HepG2 (cell line): Measurements from ENCODE around the gene TTPAL. TPM values are rescaled to one million over a fixed set of nuclear protein-coding genes. Genes with fewer than 3 reads are reported as not detected.
A peak's percentile ranks its signal among the peaks of the same experiment; 100 is the strongest.

Experiments used
- DR1 ChIP-seq: sonication (generic); formaldehyde crosslinking; IDR thresholded peaks from 2 replicates; pipeline ENCODE4 v1.8.0; 2021; ENCODE audit warnings: mild to moderate bottlenecking, missing genetic modification reagents, inconsistent platforms
- E2F1 ChIP-seq: sonication (generic); formaldehyde crosslinking; IDR thresholded peaks from 2 replicates; pipeline ENCODE4 v1.5.0; 2020; ENCODE audit warnings: missing genetic modification reagents
- ELK4 ChIP-seq: sonication (generic); formaldehyde crosslinking; IDR thresholded peaks from 2 replicates; pipeline ENCODE4 v1.9.0; 2021; ENCODE audit warnings: missing genetic modification reagents, borderline replicate concordance
- IRF2 ChIP-seq: IDR thresholded peaks from 2 replicates; pipeline ENCODE4 v1.6.1; 2018; ENCODE audit warnings: missing genetic modification reagents, missing compliant biosample characterization
- KDM2A ChIP-seq: sonication (generic); formaldehyde crosslinking; IDR thresholded peaks from 2 replicates; pipeline ENCODE4 v1.4.0; 2020; ENCODE audit warnings: low read depth, missing genetic modification reagents, borderline replicate concordance
- KMT2B ChIP-seq: IDR thresholded peaks from 2 replicates; pipeline ENCODE4 v1.6.1; 2016; ENCODE audit warnings: missing genetic modification reagents, missing compliant biosample characterization
- MTERF4 ChIP-seq: sonication (generic); formaldehyde crosslinking; IDR thresholded peaks from 2 replicates; pipeline ENCODE4 v1.8.0; 2023; ENCODE audit warnings: mild to moderate bottlenecking, missing genetic modification reagents
- NONO ChIP-seq, 2 experiments: fragments of 450-650 bp in 1 of 2; sonication (generic) in 1 of 2; formaldehyde crosslinking in 1 of 2; IDR thresholded peaks in 1 of 2; conservative IDR thresholded peaks in 1 of 2; 2 replicates each; pipeline versions ENCODE4 v1.6.1 to v1.8.0; 2017 to 2022; ENCODE audit warnings: mild to moderate bottlenecking in 1 of 2, missing genetic modification reagents in 1 of 2, moderate library complexity in 1 of 2
- NR3C1 ChIP-seq: sonication (generic); formaldehyde crosslinking; IDR thresholded peaks from 2 replicates; pipeline ENCODE4 v1.4.0; 2020; ENCODE audit warnings: missing genetic modification reagents
- POLR2AphosphoS5 ChIP-seq: IDR thresholded peaks from 2 replicates; pipeline ENCODE4 v1.6.1; 2012; ENCODE audit warnings: low read depth, low read length
- RAD21 ChIP-seq: fragments of 450-650 bp; formaldehyde crosslinking; IDR thresholded peaks from 2 replicates; pipeline ENCODE4 v1.5.0; 2020; ENCODE audit warnings: mild to moderate bottlenecking
- RBM22 ChIP-seq: fragments of 200-400 bp; formaldehyde crosslinking; optimal IDR thresholded peaks from 2 replicates; pipeline ENCODE3; 2017; ENCODE audit warnings: mild to moderate bottlenecking, low read length, moderate library complexity
- RFX5 ChIP-seq: IDR thresholded peaks from 2 replicates; pipeline ENCODE4 v1.6.1; 2011; ENCODE audit warnings: low read depth, low read length, improper control_type of control experiment
- SPEN ChIP-seq: sonication (generic); formaldehyde crosslinking; IDR thresholded peaks from 2 replicates; pipeline ENCODE4 v1.5.1; 2020; ENCODE audit warnings: low read depth, mild to moderate bottlenecking, missing genetic modification reagents
- SRY ChIP-seq: sonication (generic); formaldehyde crosslinking; IDR thresholded peaks from 2 replicates; pipeline ENCODE4 v1.8.0; 2022; ENCODE audit warnings: mild to moderate bottlenecking, missing genetic modification reagents
- TFDP1 ChIP-seq: IDR thresholded peaks from 2 replicates; pipeline ENCODE4 v1.6.1; 2016; ENCODE audit warnings: missing compliant biosample characterization, missing genetic modification reagents, borderline replicate concordance
- THYN1 ChIP-seq: sonication (generic); formaldehyde crosslinking; IDR thresholded peaks from 2 replicates; pipeline ENCODE4 v1.8.1; 2023; ENCODE audit warnings: low read depth, mild to moderate bottlenecking, moderate library complexity, missing genetic modification reagents, borderline replicate concordance
- ZMYM4 ChIP-seq: sonication (generic); formaldehyde crosslinking; IDR thresholded peaks from 2 replicates; pipeline ENCODE4 v1.8.1; 2023; ENCODE audit warnings: mild to moderate bottlenecking, missing genetic modification reagents
- ZNF362 ChIP-seq: sonication (generic); formaldehyde crosslinking; IDR thresholded peaks from 2 replicates; pipeline ENCODE4 v1.4.0; 2020; ENCODE audit warnings: missing genetic modification reagents, mild to moderate bottlenecking, borderline replicate concordance
- ZNF414 ChIP-seq: sonication (generic); formaldehyde crosslinking; IDR thresholded peaks from 2 replicates; pipeline ENCODE4 v1.5.0; 2020; ENCODE audit warnings: missing genetic modification reagents
- ZNF430 ChIP-seq: sonication (generic); formaldehyde crosslinking; IDR thresholded peaks from 2 replicates; pipeline ENCODE4 v1.9.0; 2021; ENCODE audit warnings: mild to moderate bottlenecking, missing genetic modification reagents
- ZNF510 ChIP-seq: sonication (generic); formaldehyde crosslinking; IDR thresholded peaks from 2 replicates; pipeline ENCODE4 v1.4.0; 2020; ENCODE audit warnings: low read depth, mild to moderate bottlenecking, missing genetic modification reagents
- ZNF839 ChIP-seq: sonication (generic); formaldehyde crosslinking; IDR thresholded peaks from 2 replicates; pipeline ENCODE4 v1.4.0; 2020; ENCODE audit warnings: missing genetic modification reagents, mild to moderate bottlenecking, borderline replicate concordance
- polyA plus RNA-seq, 8 experiments: library from polyadenylated mRNA; depleted of rRNA in 3 of 8; stranded (reverse) in 7 of 8; unstranded in 1 of 8; fragments of >200 nt; fragmentation: Illumina TruSeq in 4 of 8; extraction: Trizol in 4 of 8; gene quantifications; 2 replicates each; pipeline versions ENCODE4 v1.2.1 to v1.2.3, GENCODE V29; 2011 to 2016; ENCODE audit warnings: low read depth in 4 of 8, missing spikeins in 1 of 8, mixed read lengths in 1 of 8; ENCODE audit not compliant: insufficient read depth in 1 of 8
- total RNA-seq, 5 experiments: library from RNA; depleted of rRNA; stranded (reverse); fragments of >200 nt; fragmentation: Illumina TruSeq; extraction: Trizol; gene quantifications; 2 replicates each; pipeline ENCODE4 v1.2.3, GENCODE V29; 2016; ENCODE audit warnings: low read depth in 1 of 5

TTPAL gene
- total and polyA plus RNA-seq, 2 of the 13 experiments (the other 11 are each of a cell fraction or from before 2014, with no cell fraction given): 4.3 to 18.8 TPM

- TF ChIP-seq RFX5: peak; percentile 37; the same call in 1 of the 2 replicates
- TF ChIP-seq POLR2AphosphoS5: peak; percentile 74
- no peak for TF ChIP-seq NONO (IDR thresholded peaks at IDR 0.05)
- TF ChIP-seq NONO (CRISPR knock-in tag; conservative IDR thresholded peaks at IDR 0.05): no peak; the same call in 1 of the 2 replicates
- TF ChIP-seq SRY: no peak; the same call in 1 of the 2 replicates
- peak; percentile 52; the same call in 1 of the 2 replicates for TF ChIP-seq ZMYM4 (CRISPR knock-in tag)
- no peak for TF ChIP-seq DR1
- 0 out of 2 replicates have a peak, but pooled peaks have one; percentile 26 for TF ChIP-seq ZNF362 (CRISPR knock-in tag)
- no peak for TF ChIP-seq ELK4 (CRISPR knock-in tag)
- no peak for TF ChIP-seq E2F1 (CRISPR knock-in tag)
- TF ChIP-seq KDM2A (CRISPR knock-in tag): peak; percentile 80
- peak; percentile 61 for TF ChIP-seq SPEN (CRISPR knock-in tag)
- peak; percentile 74 for TF ChIP-seq KMT2B (CRISPR knock-in tag)
- TF ChIP-seq RBM22: peak; percentile 86
- no peak for TF ChIP-seq MTERF4 (CRISPR knock-in tag)
- no peak for TF ChIP-seq ZNF510 (CRISPR knock-in tag)
- peak; percentile 63 for TF ChIP-seq IRF2 (CRISPR knock-in tag)
- TF ChIP-seq RAD21 (CRISPR knock-in tag): no peak
- peak; percentile 99 for TF ChIP-seq ZNF430 (CRISPR knock-in tag)
- TF ChIP-seq TFDP1: peak; percentile 90; the same call in 1 of the 2 replicates
- no peak for TF ChIP-seq THYN1 (CRISPR knock-in tag)
- peak; percentile 33; the same call in 1 of the 2 replicates for TF ChIP-seq ZNF414 (CRISPR knock-in tag)
- no peak for TF ChIP-seq NR3C1 (CRISPR knock-in tag)
- no peak for TF ChIP-seq ZNF839 (CRISPR knock-in tag)
Measured at GRCh38 chr20:44433751-44434538, 41.7 kb upstream of the TTPAL start (continued).
